Measurements from ENCODE around the gene SH3RF2. TPM values are rescaled to one million over a fixed set of nuclear protein-coding genes. Genes with fewer than 3 reads are reported as not detected.

The SH3RF2 gene
- total and polyA plus RNA-seq, 4 experiments from 2014 or later = not detected

DNA sequence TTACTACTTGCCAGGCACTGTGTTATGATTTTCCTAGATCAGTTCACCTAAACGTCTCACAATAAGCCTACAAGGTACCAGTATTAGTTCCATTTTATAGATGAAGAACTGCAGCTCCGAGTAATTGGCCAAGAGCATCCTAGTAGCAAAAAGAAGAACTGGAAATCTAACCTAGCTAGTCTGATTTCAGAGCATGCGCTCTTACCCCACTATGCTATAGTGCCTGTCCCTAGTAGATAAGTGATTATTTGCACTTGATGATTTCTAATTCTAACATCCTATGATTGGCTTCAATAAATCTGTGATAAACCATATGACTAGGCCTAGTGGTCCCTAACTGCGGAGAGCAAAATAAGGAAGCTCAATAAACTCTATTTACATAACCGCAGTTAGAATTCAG lies 176.1 kb downstream of the SH3RF2 start:
- H3K27ac Mint-ChIP-seq = peak overlapping the region in 2 of 7 donors; percentile 1 to 43
- POLR2A ChIA-PET (ENCODE audit: partially characterized antibody) = no interaction called here
- no peaks in the 10 kb centered on the region for H3K4me1 ChIP-seq (ENCODE audit: insufficient read depth, low read length)
- no peak overlapping the region for H3K4me3 Mint-ChIP-seq
- peaks cover 19% of the 10 kb centered on the region for H3K36me3 ChIP-seq (ENCODE audit: insufficient read depth, low read length)
- peaks cover 20 to 38% of the 10 kb centered on the region in 2 donors for H3K36me3 Mint-ChIP-seq
- H3K27me3 ChIP-seq (ENCODE audit: insufficient read depth, low read length) = no peaks in the 10 kb centered on the region
- no peaks in the 10 kb centered on the region for H3K9me3 ChIP-seq (ENCODE audit: control insufficient read depth in 1 of 2, low read length in 2 of 2)
- H3K27me3 Mint-ChIP-seq = no peaks in the 10 kb centered on the region
- no peaks in the 10 kb centered on the region for H3K4me1 Mint-ChIP-seq
- intact Hi-C loops (cut with micrococcal nuclease) = no loop called here
- CTCF ChIA-PET (ENCODE audit: partially characterized antibody) = no interaction called here
- no peak overlapping the region for H3K4me3 ChIP-seq (ENCODE audit: low read length in 2 of 2)
- no peak for DNase-seq
- H3K27ac ChIP-seq (ENCODE audit: low read depth, low read length) = no peak overlapping the region
- H3K9me3 Mint-ChIP-seq = no peaks in the 10 kb centered on the region

Other genes starting within 250 kb of the SH3RF2 start
- gene PRELID2, start 101.2 kb upstream of the SH3RF2 start, total RNA-seq = 1 to 10 TPM; 2.1 to 3.1 TPM
- 1 to 10 TPM; 1.7 to 2.2 TPM for gene PRELID2, start 101.2 kb upstream of the SH3RF2 start, polyA plus RNA-seq
- not detected for gene GRXCR2, start 63.6 kb upstream of the SH3RF2 start, total RNA-seq
- not detected for gene GRXCR2, start 63.6 kb upstream of the SH3RF2 start, polyA plus RNA-seq
- under 1 TPM in 1 of 2 experiments, not detected in 1; 0.58 TPM for gene PLAC8L1, start 169.0 kb downstream of the SH3RF2 start, total RNA-seq
- gene PLAC8L1, start 169.0 kb downstream of the SH3RF2 start, polyA plus RNA-seq = not detected
- 100 to 1,000 TPM; 131 to 135 TPM for gene LARS1, start 246.1 kb downstream of the SH3RF2 start, total RNA-seq
- gene LARS1, start 246.1 kb downstream of the SH3RF2 start, polyA plus RNA-seq = 100 to 1,000 TPM; 113 to 116 TPM